B cell (primary cell): ENCODE measurements around the gene PCDHGA10. TPM values are rescaled to one million over a fixed set of nuclear protein-coding genes. Genes with fewer than 3 reads are reported as not detected.
A peak's percentile ranks its signal among the peaks of the same experiment; 100 is the strongest.
"Not testable (repeated sequence)": the region's sequence is repeated elsewhere in the genome, so short reads cannot be mapped to it uniquely, and the experiment has no call there.

ENCODE experiments used
- ATAC-seq: fragments of 200-7000 bp; cut with Tn5 transposase; one replicate; pipeline ENCODE4 v1.10.0; 2021; ENCODE audit warnings: low read depth, mild to moderate bottlenecking, moderate number of reproducible peaks, moderate library complexity
- CTCF ChIA-PET: fragments of 350-600 bp; sonication (Branson Sonifier 250); formaldehyde crosslinking; loops from one replicate; lab custom pipeline; 2021; ENCODE audit warnings: antibody characterized with exemption, inconsistent platforms; lab: Charles Lee
- POLR2A ChIA-PET: fragments of 350-600 bp; sonication (Branson Sonifier 250); formaldehyde crosslinking; loops from one replicate; lab custom pipeline; 2021; ENCODE audit warnings: antibody characterized with exemption; lab: Charles Lee
- DNase-seq: peaks from one replicate; pipeline ENCODE4 v3.0.0; 2013
- H2AFZ ChIP-seq: 2 replicates; pipeline ENCODE4 v1.6.1; 2012; ENCODE audit warnings: mild to moderate bottlenecking, low read depth, low read length; ENCODE audit not compliant: insufficient read depth, poor library complexity, severe bottlenecking
- H3K27ac ChIP-seq, 2 donors: 1 replicate in 1 of 2; 2 replicates in 1 of 2; pipeline ENCODE4 v1.5.1; 2012 to 2013; ENCODE audit warnings: low read length in 2 of 2, mild to moderate bottlenecking in 2 of 2, moderate library complexity in 1 of 2
- H3K27me3 ChIP-seq, 4 experiments: fragments of 200-600 bp in 1 of 4; sonication (generic) in 1 of 4; replicated peaks in 1 of 4; 1 replicate in 2 of 4; 2 replicates in 2 of 4; pipeline versions ENCODE4 v1.6.1 to v1.7.0; 2013 to 2016; ENCODE audit warnings: low read length in 3 of 4, mild to moderate bottlenecking in 2 of 4, mixed read lengths in 1 of 4, moderate library complexity in 1 of 4; ENCODE audit not compliant: insufficient read depth in 4 of 4, control insufficient read depth in 3 of 4; ENCODE audit errors: control extremely low read depth in 1 of 4
- H3K36me3 ChIP-seq, 2 experiments: replicated peaks in 1 of 2; 1 replicate in 1 of 2; 2 replicates in 1 of 2; pipeline versions ENCODE4 v1.6.1 to v1.7.1; 2013; ENCODE audit warnings: low read length in 1 of 2; ENCODE audit not compliant: insufficient read depth in 2 of 2, control insufficient read depth in 1 of 2; ENCODE audit errors: control extremely low read depth in 1 of 2, extremely low read depth in 1 of 2
- H3K4me1 ChIP-seq, 2 donors: fragments of 200-600 bp in 1 of 2; sonication (generic) in 1 of 2; 1 replicate in 1 of 2; 2 replicates in 1 of 2; pipeline versions ENCODE4 v1.5.1 to v1.6.1; 2013 to 2017; ENCODE audit warnings: low read length in 2 of 2; ENCODE audit not compliant: control insufficient read depth in 2 of 2, insufficient read depth in 2 of 2
- H3K4me2 ChIP-seq: replicated peaks from 2 replicates; pipeline ENCODE3; 2012; ENCODE audit warnings: mild to moderate bottlenecking, low read depth, low read length; ENCODE audit not compliant: poor library complexity, severe bottlenecking
- H3K4me3 ChIP-seq, 5 experiments: fragments of 200-600 bp in 1 of 5; sonication (generic) in 1 of 5; 1 replicate in 3 of 5; 2 replicates in 2 of 5; pipeline versions ENCODE4 v1.5.1 to v1.7.0; 2011 to 2016; ENCODE audit warnings: low read length in 4 of 5, mild to moderate bottlenecking in 4 of 5, low read depth in 2 of 5, control low read depth in 1 of 5, moderate library complexity in 1 of 5; ENCODE audit not compliant: insufficient read depth in 1 of 5; ENCODE audit errors: control extremely low read depth in 1 of 5, extremely low read depth in 1 of 5
- H3K79me2 ChIP-seq: fragments of 200-600 bp; sonication (generic); one replicate; pipeline ENCODE4 v1.6.0; 2016; ENCODE audit warnings: low read length; ENCODE audit not compliant: control insufficient read depth, insufficient read depth
- H3K9ac ChIP-seq: fragments of 200-600 bp; sonication (generic); 2 replicates; pipeline ENCODE4 v1.6.1; 2017; ENCODE audit warnings: mild to moderate bottlenecking, low read length, moderate library complexity
- H3K9me3 ChIP-seq, 3 donors: one replicate each; pipeline versions ENCODE4 v1.6.1 to v1.7.1; 2013; ENCODE audit warnings: low read length in 2 of 3; ENCODE audit not compliant: control insufficient read depth in 2 of 3, insufficient read depth in 1 of 3; ENCODE audit errors: control extremely low read depth in 1 of 3
- H4K20me1 ChIP-seq: 2 replicates; pipeline ENCODE4 v1.6.0; 2012; ENCODE audit warnings: mild to moderate bottlenecking, low read length; ENCODE audit not compliant: insufficient read depth, control insufficient read depth, poor library complexity, severe bottlenecking
- H3K27ac Mint-ChIP-seq: one replicate; pipeline ENCODE4 v1.8.0; 2021; ENCODE audit warnings: mixed read lengths
- H3K27me3 Mint-ChIP-seq: one replicate; pipeline ENCODE4 v1.8.0; 2021; ENCODE audit warnings: mixed read lengths
- H3K4me1 Mint-ChIP-seq: one replicate; pipeline ENCODE4 v1.8.0; 2021; ENCODE audit warnings: mixed read lengths
- H3K4me3 Mint-ChIP-seq: one replicate; pipeline ENCODE4 v1.8.0; 2021; ENCODE audit warnings: mixed read lengths
- H3K9me3 Mint-ChIP-seq: one replicate; pipeline ENCODE4 v1.8.0; 2022; ENCODE audit warnings: mixed read lengths; ENCODE audit not compliant: insufficient read depth
- CTCF ChIP-seq: fragments of 200-600 bp; IDR thresholded peaks from one replicate; pipeline ENCODE4 v1.8.0; 2022; ENCODE audit warnings: antibody characterized with exemption, mild to moderate bottlenecking
- WGBS: methylation state at CpG from one replicate; pipeline ENCODE4 v1.1.5; 2013; ENCODE audit warnings: missing lambda C conversion rate; ENCODE audit not compliant: insufficient coverage; 5-methylcytosine and 5-hydroxymethylcytosine counted together
- intact Hi-C: fragments of 100-400 bp; cut with micrococcal nuclease; formaldehyde crosslinking; loops from one replicate; pipeline ENCODE4 v1.10.0; 2022
- polyA plus RNA-seq: library from polyadenylated mRNA; depleted of rRNA; stranded (reverse); fragments of >200 nt; gene quantifications from 2 replicates; pipeline ENCODE4 v1.2.3, GENCODE V29; 2012
- total RNA-seq, 2 donors: library from RNA; stranded (reverse); fragments of 120-200 nt in 1 of 2; gene quantifications; 1 replicate in 1 of 2; 2 replicates in 1 of 2; pipeline versions ENCODE4 v1.2.3 to v1.2.4, GENCODE V29; 2013 to 2022

PCDHGA10 gene
- total and polyA plus RNA-seq, 2 donors (not counting 1 experiment from before 2014, with no cell fraction given): 0.10 to 1.9 TPM

- CTCF ChIA-PET: interaction anchor here (1.0 to 3.4 kb wide), 13 partner anchors 11 to 200 kb away, joined by 3 to 24 read pairs (median 3); partner anchors contain the start of genes PCDHGA12, PCDHGA9 and PCDHGC3
- H4K20me1 ChIP-seq, H3K27ac Mint-ChIP-seq, H3K9ac ChIP-seq, H3K79me2 ChIP-seq, H3K36me3 ChIP-seq, H3K27ac ChIP-seq, H3K9me3 Mint-ChIP-seq, POLR2A ChIA-PET: not testable (repeated sequence)
- intact Hi-C loops: loop anchor here (1.0 to 10.0 kb wide), 2 partner anchors 93 to 141 kb away; partner anchors contain the start of gene TAF7
- peaks cover 2 to 69% (median 48%) of the 10 kb centered on the region in 3 donors for H3K9me3 ChIP-seq
- 8% methylated on average over 46 of the region's 47 CpGs for WGBS
- H3K4me3 Mint-ChIP-seq: peak within 1 kb of the TSS; percentile 80
- H3K27me3 Mint-ChIP-seq: peaks cover 68% of the 10 kb centered on the region
- DNase-seq (peak; percentile 57), ATAC-seq (peak; percentile 70)
- peaks cover 21 to 27% of the 10 kb centered on the region in 2 donors for H3K4me1 ChIP-seq
- TF ChIP-seq CTCF: peak; percentile 62
- H3K4me3 ChIP-seq: peak within 1 kb of the TSS in 2 of 5 experiments; percentile 15
- H2AFZ ChIP-seq: peak within 1 kb of the TSS; percentile 9
- H3K27me3 ChIP-seq: peaks cover 2 to 77% (median 65%) of the 10 kb centered on the region in 4 experiments
- H3K4me1 Mint-ChIP-seq: peaks cover 28% of the 10 kb centered on the region
- peak within 1 kb of the TSS; percentile 26 for H3K4me2 ChIP-seq
These were observed 4.8 kb downstream of the PCDHGA10 start, which contains the start of gene PCDHGB7 for GRCh38 chr5:141417494-141418172. TSS of gene PCDHGB7 (plus strand) at chr5:141417677. CDS start at chr5:141417860, 183 bp downstream.
